HG03558 (cell line): ENCODE results near the gene AP2M1.

Experiments
- ATAC-seq: cut with Tn5 transposase; IDR thresholded peaks from one replicate; pipeline ENCODE4 v1.9.1; 2021; ENCODE audit warnings: moderate number of reproducible peaks; ENCODE audit not compliant: unreplicated experiment; ENCODE audit errors: extremely low read depth

AP2M1 gene

GRCh38 chr3:184209146-184209923 is 34.7 kb downstream of the AP2M1 start:
- no peak for ATAC-seq

- no peak for ATAC-seq
Observed at GRCh38 chr3:184211297-184211696, 36.6 kb downstream of the AP2M1 start.

- no peak for ATAC-seq
Observed at GRCh38 chr3:184211718-184212117, 37.1 kb downstream of the AP2M1 start.

DNA sequence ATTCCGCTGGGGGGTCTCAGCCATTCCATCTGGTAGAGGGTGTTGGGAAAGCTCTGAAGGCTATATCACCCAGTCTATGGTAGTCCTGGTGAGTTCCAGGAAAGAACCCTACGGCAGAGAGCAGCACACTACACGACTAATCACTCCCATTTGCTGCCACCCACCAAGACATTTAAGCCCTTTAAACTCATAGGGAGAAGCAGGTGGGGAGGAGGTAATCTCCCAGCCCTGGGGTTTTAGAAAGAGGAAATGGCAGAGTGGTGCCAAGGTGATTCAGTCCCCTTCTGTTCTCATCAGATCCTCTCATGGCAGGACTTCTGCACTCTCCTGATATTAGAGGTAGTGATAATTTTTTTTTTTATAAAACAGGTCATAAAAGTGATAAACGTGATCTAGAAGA is 44.2 kb downstream of the AP2M1 start:
- ATAC-seq, result no peak

- ATAC-seq, result no peak
Observed at GRCh38 chr3:184222521-184222920, 47.9 kb downstream of the AP2M1 start.

DNA sequence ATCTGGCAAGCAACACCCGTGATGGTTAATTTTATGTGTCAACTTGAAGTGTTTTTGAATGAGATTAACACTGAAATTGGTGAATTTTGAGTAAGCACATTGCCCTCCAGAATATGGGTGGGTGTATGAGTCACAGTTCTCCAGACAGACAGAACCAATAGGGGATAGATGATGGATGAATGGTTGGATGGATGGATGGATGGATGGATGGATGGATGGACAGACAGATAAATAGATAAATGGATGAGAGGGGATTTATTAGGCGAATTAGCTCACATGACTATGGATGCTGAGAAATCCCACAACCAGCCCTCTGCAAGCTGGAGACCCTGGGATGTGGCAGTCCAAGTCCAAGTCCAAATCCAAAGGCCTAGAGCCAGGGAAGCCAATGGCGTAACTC is 49.3 kb downstream of the AP2M1 start:
- no peak for ATAC-seq

DNA sequence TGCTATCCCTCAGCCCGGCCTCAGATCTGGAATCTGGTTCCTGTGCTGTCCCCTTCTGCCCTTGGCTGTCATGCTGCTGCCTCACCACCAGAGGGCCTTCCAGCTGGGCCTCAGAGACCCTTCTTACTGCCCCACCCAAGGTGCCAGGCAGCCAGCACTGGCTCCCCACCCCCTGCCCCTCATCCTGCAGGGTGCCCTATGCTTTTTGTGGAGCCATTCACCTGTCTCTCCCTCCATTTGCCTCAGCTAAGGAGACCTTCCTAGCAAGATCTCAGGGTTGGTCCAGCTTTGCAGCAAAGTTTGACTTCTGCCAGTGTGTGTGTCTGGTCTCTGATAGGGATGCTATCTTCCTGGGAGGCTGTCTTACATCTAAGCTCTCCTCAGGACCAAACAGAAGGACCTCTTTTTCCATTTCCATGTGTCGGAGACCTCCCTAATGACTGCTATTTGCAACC is 52.9 kb downstream of the AP2M1 start:
- no peak for ATAC-seq

- ATAC-seq, result no peak
Observed at GRCh38 chr3:184228376-184229137, 53.9 kb downstream of the AP2M1 start.

- ATAC-seq, result no peak
Observed at GRCh38 chr3:184229394-184230080, 54.9 kb downstream of the AP2M1 start, which contains the start of gene VWA5B2. TSS of gene VWA5B2 (plus strand) at chr3:184229585. CDS start at chr3:184230529, 944 bp downstream.

GRCh38 chr3:184230081-184230602 is 55.5 kb downstream of the AP2M1 start:
- ATAC-seq, result no peak

DNA sequence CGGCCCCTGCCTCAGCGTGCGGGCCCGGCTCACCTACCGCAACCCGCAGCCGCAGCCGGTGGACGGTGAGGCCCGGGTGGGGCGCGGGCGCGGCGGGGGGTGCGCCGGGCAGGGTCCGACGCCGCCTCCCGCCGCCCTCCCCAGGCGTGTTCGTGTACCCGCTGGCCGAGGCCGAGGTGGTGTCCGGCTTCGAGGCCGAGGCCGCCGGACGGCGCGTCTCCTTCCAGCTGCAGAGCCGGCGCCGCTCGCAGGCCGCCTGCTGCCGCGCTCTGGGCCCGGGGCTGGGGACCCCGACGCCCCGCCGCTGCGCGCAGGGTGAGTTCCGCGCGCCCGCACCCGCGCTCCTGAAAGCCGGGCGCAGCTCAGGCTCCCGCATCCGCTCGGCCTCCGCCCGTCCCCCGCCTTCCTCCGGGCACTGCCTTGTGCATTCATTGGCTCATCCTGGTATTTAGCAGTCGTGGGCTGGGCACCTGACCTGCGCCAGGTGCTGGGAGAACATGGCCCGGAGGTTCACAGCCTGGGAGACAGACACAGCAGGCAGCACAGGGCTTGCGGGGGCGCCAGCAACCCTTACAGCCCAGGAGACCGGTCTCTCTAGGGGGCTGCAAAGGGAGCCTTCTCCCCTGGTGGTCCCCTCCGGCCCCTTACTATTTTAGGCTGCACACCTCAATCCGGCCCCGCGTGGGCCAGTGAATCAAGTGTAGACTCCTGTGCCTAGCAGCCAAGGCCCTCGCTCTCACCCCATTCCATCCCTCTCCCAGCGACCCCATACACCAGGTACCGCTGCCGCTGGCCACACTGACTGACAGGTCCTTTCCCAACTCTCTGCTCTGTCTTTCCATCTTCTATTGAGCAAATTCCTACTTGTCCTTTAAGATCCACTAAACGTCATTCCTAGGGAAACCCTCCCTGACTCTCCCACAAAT is 56.2 kb downstream of the AP2M1 start:
- ATAC-seq, result no peak

DNA sequence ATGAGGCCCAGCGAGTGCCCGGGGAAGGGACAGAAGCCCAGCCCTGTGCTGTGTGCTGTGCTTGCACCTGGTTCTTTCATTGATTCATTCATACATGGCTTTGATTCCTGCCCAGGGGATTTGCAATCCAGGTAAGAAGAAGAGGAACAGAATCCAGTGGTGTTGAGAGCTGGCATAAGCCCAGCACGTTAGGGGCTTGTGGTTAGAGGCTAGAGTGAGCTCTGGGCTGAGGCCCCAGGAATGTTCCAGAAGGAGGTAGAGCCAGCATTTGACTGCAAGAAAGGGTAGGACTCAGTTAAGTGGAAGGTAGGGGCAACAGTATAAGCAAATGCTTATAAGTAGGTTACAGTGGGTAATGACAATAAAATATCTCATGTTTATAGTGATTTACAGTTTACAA is 57.0 kb downstream of the AP2M1 start:
- ATAC-seq, result no peak

DNA sequence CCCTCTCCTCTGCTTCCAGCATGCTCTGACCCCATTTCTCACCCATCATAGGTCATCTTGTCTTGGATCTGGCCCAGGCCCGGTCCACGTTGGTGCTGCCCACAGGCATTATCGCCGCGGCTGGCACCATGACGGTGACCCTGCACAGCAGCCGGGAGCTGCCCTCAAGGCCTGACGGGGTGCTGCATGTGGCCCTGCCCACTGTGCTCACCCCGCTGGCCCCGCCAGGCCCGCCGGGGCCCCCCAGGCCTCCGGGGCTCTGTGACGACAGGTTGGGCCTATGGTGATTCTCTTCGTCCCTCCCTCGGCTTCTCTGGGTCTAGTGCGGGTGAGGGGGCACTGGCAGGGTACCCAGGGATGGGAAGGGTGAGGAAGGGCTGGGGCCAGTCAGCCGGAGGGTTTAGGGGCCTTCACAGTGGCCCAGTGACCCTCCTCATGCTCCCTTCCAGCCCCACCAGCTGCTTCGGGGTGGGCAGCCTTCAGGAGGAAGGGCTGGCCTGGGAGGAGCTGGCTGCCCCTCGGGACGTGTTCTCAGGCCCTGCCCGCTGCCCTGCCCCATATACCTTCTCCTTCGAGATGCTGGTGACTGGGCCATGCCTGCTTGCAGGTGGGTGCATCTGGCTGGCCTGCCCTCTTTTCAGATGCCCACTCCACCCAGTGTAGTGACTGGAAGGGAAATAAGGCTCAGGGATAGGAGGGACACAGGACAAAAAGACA is 58.6 kb downstream of the AP2M1 start:
- no peak for ATAC-seq
